Activated T-helper 9 cell treated with anti-CD3 and anti-CD28 coated beads, Interleukin-2, amount 50 U/mL, for 16 hours (primary cell): ENCODE measurements around the gene SERPINB11.
"Not testable (repeated sequence)": the region's sequence is repeated elsewhere in the genome, so short reads cannot be mapped to it uniquely, and the experiment has no call there.

Experiments
- DNase-seq: peaks from one replicate; pipeline ENCODE4 v3.0.0-alpha.2; 2020; ENCODE audit warnings: low read depth

SERPINB11 gene, protein sequence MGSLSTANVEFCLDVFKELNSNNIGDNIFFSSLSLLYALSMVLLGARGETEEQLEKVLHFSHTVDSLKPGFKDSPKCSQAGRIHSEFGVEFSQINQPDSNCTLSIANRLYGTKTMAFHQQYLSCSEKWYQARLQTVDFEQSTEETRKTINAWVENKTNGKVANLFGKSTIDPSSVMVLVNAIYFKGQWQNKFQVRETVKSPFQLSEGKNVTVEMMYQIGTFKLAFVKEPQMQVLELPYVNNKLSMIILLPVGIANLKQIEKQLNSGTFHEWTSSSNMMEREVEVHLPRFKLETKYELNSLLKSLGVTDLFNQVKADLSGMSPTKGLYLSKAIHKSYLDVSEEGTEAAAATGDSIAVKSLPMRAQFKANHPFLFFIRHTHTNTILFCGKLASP

DNA sequence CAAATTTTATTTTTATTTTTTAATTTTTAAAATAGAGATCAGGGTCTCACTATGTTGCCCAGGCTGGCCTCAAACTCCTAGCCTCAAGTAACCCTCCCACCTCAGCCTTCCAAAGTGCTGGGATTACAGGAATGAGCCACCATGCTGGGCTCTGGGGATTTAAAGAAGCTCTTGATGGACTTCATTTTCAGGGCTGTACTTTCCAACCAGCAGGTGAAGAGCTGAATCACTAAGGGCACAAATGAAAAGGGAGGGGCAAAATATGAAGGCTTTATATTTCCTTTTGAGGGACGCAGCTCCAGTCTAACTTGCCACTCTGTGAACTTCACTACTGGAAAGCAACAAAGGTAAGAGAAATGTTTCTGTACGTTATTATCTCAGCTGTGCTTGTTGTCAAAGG lies at the start of gene SERPINB11:
Gene SERPINB11, plus strand, starts transcription at position 301 of the 400 bp plus-strand sequence. CDS start 7,234 bp downstream, outside the sequence.
- DNase-seq: no peak

DNA sequence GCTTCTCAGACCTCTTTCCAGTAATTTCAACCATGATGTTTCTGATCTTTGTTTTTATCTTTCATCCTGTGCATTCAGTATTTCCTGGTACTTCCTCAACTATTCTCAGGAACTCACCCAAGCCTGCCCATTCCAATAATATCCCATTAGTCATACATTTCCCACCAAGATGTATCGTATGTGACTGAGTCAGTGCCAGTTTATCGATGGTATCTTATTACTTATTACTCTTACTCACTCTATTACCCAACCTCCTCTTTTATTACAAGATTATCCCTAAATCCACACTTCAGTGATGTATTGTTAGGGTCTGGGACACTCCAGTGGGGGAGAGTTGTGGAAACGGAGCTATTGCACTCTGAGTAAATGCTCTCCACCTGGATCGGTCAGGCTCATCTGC lies 43.8 kb upstream of the SERPINB11 start:
- not testable (repeated sequence) for DNase-seq

DNA sequence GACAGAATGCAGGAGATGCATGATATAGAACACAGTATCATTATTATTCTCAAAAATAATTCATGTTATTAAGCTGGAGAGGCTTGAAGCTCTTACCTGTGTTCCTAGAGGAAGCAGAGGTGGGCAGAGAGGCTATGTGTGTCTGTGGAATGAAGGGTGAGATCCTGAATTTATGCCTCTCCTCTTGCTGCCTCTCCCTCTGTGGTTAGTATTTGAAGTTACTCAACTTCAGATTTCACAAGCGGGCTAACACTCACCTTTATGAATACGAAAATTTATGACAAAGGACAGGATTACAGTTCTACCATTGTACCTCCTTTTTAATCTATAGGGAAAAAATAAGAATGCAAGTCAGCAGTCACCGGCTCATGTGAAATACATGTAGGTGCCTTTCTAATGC lies 41.0 kb upstream of the SERPINB11 start, which contains the start of gene SERPINB3:
Gene SERPINB3, minus strand, starts transcription at position 144 of the 400 bp plus-strand sequence. CDS start 677 bp downstream, outside the sequence.
- DNase-seq: not testable (repeated sequence)

DNA sequence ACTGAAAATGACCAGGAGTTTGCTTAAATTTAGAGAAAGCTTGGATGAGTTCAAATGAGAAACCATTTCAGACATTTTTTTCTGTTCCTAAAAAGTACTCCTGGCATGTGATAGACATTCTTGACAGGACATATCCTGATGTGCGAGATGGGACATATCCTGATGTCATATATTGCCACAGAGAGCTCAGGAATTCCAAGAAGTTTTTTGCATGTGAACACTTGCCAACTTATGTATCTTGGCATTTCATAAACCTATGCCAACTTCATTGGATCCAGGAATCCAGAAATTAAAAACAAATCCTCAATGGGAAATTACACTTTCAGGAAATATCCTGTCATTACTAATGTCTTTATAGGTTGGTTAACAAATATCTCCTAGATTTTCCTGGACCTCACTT lies 38.2 kb upstream of the SERPINB11 start:
- DNase-seq: no peak

DNA sequence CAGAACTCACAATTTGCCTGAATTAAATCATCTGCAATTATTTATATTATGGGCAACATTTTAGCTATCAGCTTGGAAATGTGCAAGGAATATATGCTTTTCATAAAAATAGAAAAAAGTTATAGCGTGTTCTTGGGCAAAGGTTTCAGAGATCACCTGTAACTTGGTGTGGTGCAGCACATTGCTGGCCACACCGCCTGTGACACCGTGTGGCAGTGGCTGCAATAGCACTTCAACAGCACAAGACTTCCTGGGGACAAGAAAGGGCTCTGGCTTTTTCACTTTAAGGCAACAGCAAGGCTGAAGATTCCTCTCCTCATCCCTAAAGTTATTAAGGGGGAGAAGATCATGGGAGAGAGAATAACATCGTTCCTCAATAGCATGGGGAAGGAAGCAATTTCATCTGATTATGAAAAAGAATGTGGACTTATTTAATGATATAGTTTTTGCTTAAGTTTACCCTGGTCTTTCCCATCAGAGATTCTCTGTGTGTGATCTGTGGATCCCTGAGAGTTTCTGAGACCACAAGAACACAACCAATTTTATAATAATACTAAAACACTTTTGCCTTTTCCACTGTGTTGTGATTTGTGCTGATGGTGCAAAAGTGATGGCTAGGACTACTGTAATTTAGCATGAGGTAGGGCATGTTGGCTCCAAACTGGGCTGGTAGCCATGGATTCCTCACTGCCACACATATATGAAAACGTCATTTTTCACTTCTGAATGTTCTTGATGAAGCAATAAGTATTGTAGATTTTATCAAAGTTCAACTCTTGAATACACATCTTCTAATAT lies 26.0 kb upstream of the SERPINB11 start:
- DNase-seq: no peak

DNA sequence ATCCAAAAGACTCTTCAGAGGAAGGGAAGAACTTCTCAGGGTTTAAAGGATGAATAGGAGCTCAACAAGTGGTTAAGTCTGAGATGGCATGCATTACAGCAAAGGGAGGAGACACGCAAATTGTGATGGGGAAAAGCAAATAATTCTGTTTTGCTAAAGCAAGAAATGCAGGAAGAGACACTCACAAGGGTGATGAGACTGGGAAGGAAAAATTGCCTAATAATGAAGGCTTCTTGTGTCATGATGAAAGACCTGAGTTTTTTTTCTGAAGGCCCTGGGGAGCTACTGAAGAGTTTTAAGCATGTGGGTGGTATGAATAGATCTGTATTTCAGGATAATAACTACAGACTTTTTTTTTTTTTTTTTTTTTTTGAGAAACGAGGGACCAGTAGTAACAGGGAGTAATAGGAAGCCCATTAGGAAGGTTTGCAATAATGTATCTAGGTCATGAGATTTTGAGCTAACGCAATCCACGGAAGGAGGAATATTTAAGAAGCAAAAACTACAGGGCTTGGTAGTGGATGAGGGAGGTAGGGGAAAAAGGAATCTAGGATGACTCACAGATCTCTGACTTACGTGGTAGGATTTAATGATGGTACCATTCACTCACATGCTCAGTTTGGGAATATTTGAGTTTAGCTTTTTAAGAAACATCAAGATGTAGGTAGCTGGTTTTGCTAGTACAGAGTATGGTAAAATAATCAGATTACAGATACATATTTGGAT lies 25.1 kb upstream of the SERPINB11 start:
- no peak for DNase-seq

DNA sequence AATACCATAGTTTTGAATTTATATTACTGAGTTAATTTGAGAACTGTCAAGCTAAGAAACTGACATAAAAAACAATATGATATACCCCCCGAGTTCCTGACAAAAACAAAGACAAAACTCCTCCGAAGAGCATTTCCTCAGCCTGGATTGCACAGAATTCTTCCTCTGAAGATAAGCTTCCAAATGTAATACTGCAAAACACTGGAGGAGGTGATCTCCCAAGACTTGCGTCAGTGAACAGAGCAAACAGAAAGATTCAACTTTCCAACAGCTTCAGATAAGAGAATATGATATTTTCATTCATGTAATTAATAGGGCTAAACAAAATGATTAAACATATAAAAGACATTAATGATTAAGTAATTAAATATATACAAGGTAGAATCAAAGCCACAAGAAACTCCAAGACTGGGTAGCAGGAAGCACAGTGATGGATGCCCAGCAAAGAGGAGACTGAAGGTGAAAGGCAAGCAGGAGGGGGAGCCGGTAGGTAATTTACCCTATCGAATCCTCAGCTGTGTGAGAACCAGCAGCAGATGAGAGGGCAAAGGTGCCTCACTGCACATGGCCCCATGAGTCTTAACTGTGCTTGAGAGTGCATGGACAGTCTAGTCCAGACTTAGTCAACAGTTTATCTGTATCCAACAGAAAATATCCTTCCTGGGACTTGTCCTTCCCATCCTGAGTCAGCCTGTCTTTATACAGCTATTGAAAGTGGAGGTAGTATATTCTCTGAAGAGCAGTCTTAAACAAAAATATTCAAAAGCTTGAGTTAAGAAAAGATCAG lies 22.7 kb upstream of the SERPINB11 start:
- no peak for DNase-seq

DNA sequence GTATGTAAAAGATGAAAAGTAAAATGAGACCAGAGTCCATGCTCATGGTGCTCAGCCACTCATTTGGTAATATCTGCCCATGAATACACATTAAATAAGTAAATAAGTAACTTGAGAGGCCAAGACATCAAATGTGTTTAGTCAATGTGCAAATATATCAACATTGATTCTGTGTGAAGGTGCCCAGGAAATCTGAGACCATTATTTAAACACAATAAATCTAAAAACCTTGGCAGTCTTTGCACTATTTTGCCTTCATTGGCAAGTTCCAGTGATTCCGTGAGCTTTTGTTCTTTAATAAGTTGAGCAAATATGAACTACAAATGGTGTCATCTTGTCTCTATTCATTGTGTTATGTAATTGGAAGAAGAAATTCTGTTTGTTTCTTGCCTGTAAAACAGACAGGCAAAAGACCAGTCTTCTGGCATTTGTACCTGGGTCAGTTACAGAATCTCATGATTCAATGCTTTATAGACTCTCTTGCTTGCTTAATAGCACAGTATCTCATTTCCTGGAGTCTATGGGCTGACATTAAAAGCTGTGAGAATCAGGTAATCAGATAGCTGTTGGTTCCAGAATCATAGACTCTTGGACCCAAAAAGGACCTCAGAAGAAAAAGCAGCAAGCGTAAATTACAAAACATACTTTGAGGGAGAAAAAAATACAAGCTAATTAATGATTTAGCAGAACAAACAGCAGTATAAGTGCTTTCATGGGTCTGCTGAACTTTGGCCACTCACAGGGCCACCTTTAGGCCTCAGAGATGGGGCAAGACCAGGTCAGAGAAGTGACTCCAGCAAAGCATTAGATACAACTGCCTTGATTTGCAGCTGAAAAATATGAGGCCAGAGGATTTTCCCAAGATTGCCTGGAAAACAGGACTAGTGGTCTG lies 21.1 kb upstream of the SERPINB11 start:
- DNase-seq: no peak

DNA sequence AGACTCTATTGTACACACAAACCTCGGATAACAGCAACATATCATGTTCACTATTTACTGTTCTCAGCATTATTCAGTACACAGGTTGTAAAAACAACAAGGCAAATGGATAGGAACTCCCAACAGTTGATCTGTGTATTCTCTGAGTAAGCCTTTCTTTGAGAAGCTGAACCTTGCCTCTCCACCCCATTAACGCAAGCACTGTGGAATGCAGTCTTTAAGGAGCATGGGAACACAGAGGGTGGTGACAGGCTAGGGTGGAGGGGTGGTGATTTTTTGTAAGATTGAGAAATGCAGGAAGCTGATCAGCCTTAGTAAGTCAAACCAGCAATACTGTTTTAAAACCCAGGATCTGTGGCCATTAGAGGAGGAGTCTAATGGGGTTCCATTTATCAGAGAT lies 19.6 kb upstream of the SERPINB11 start:
- no peak for DNase-seq

DNA sequence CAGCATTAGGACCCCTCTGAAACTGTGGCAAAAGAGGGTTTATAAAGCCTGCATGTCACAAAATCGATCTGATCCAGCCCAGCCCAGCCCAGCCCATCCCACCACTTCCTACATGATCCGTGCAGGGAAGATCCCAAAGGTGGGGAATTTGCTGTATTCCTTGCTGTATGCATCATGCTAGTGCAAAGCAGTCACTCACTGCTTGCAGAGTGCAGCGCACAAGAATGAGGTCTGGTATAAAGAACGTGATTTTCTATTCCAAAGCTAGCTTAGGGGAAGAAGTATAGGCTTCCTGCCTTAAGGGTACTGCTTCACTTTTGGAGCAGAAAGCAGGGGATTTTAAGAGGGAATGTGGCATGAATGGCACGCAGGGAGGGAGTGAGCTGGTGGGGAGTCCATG lies 18.9 kb upstream of the SERPINB11 start:
- no peak for DNase-seq

DNA sequence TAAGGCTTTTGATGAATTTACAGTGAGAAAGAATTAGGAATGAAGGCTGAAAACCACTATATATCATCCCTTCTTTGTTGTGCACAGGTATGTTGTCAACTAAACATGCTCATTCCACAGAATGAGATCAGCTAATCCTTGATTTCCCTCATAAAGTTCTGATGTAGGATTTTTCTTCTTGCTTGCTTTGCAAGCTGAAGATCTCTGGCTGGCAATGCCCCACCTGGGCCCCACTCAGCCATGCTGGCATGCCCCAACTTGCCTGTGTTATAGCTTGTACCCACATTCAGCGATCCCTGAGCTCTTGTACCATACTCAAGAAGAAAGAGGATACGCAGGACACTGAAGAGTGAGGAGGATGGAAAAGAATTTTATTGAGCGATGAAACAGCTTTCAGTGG lies 18.0 kb upstream of the SERPINB11 start:
- no peak for DNase-seq

DNA sequence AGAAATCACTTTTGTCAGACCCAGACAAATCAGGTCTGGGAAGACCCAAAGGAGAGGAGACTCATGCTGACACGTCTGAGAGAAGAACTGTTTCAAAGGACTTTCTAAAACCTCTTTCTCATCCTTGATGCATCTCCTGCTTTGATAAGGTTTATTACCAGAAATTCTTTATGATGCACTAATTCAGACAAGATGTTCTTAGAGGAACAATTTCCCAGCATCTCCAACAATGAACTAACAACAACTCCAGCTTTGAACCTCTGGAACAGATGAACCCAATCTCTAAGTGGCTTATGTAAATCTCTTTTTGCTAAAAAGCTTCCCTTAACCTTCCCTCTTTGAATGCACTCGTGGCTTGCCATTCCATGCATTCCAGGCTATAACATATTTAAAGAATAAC lies 15.9 kb upstream of the SERPINB11 start:
- DNase-seq: no peak

DNA sequence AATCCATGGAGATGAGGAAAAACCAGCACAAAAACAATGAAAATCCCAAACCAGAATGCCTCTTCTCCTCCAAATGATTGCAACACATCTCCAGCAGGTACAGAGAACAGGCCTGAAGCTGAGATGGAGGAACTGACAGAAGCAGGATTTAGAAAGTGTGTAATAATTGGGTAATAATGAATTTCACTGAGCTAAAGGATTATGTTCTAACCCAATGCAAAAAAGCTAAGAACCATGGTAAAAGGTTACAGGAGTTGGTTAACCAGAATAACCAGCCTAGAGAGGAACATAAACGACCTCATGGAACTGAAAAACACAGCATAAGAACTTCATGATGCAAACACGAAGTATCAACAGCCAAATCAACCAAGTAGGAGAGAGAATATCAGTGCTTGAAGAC lies 13.7 kb upstream of the SERPINB11 start:
- no peak for DNase-seq

DNA sequence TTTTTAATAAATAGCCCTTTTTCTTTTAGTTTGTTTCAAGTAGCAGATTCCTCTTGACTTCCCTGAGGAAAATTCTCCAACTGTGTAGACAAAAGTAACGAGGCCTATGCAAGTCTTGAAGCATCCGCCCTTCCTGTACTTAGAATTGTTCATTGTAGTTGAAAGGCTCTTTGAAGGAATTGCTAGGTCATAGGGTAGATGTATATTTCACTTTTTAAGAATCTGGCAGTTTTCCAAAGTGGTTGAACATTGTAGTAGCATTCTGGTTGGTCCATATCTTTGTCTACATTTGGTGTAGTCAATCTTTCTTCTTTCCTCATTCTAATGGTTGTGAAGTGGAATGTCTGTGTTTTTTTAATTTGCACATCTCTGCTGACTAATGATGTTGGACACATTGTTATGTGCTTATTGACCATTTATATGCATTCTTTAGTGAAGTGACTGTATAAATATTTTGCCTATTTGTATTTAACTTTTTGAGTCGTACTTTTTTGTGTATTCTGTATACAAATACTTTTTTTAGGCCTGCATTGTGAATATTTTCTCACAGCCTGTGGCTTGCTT lies 5.6 kb upstream of the SERPINB11 start:
- no peak for DNase-seq

DNA sequence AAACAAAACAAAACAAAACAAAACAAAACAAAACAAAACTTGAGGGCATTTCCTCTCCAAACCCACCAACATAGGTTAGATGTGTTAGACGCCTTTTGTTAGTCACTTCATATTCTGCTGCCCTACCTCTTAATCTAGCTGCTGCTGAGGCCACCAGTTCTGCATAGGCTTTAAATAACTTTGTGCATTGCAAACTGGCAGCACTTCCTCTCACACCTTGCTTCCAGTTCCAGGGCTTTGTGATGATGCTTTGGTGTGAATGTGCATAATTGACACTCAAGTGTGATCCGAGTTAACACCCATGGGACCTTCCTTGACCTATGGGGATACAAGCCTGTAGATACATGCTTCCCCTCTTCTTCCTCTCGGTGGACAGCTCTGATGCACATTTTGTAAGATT lies 2.3 kb upstream of the SERPINB11 start:
- DNase-seq: no peak

DNA sequence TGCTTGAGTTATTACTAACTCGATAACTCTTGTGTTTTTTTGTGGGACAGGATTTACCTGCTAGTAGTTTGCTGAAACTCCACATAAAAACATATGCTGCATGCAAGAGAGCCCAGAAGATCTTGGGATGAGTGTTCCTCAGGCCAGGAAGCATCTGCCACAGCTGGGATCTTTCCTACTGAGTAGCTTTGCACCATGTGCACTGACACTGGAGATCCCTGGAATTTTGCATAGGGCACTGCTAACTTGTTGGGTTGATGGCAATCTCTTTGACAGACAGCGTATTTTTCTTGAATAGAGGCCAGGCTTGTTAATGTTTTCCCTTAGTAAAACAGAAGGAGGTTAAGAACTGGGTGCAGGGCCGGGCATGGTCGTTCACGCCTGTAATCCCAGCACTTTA lies 808 bp upstream of the SERPINB11 start:
- no peak for DNase-seq

DNA sequence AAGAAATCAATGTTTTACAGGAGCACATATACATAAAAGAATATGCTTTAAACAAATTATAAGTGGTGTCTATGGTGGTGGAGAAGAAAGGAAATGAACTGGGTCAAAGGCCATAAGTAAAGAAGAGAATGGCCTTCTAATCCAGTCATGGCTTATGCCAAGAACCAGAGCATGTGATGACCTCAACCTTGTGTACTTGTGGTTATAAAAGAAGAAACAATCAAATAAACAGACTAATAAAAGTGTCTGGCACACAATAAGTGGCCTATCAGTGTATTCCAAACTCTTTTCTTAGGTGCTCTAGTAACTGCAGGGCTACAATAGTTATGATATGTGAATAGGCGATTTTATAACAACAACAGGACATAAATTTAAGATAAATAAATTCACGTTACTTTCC lies 2.6 kb downstream of the SERPINB11 start:
- DNase-seq: no peak

DNA sequence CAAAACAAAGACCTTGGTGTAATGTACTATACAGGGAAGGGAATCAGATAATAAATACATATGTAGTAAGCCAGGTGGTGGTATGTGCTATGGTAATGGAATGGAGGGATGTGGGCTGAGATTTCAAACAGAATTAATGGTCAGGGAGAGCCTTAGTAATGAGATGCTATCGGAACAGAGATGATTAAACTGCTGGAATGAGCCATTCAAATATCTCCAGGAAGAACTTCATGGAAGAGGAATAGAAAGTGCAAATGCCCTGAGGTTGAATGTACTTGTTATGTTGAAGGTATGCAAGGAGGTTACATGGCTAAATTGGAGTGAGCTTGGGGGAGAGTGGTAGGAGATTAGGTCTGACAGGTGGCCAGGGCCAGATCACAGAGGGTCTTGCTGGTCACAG lies 5.1 kb downstream of the SERPINB11 start:
- DNase-seq: no peak

DNA sequence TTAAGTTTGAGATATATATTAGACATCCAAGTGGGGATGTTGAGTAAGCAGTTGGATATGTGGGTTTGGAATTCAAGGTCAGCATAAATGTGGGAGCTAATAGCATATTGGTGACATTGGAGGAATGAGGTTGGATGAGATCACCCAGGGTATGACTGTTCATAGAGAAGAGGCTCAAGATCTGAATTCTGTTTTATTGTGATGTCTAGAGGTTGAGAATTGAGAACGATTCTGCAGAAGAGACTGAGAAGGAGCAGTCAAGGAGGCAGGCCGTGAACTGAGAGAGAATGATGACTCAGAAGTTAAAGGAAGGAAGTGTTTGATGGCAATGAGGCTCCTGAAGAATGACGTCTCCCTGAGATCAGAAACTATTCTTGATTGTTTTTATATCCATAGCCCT lies 5.9 kb downstream of the SERPINB11 start:
- no peak for DNase-seq
